ENCODE measurements around the gene CMBL. TPM values are rescaled to one million over a fixed set of nuclear protein-coding genes. Genes with fewer than 3 reads are reported as not detected.

The CMBL gene
- total RNA-seq, 1 experiment from 2014 or later = 43.2 TPM

GRCh38 chr5:10303699-10304170 is 4.0 kb downstream of the CMBL start:
- Histone ChIP-seq H3K36me3 (ENCODE audit: control insufficient read depth, insufficient read depth, low read length) (no peaks in the 10 kb centered on the region), H3K4me3 (ENCODE audit: low read depth in 2 of 2, low read length in 2 of 2) (no peak overlapping the region), H3K27ac (ENCODE audit: low read length) (peak overlapping the region; percentile 26; the same call in 1 of the 2 replicates), H3K9me3 (ENCODE audit: control insufficient read depth, insufficient read depth, low read depth, low read length) (no peaks in the 10 kb centered on the region), H3K27me3 (ENCODE audit: control insufficient read depth, insufficient read depth, low read length) (no peaks in the 10 kb centered on the region), H3K4me1 (ENCODE audit: control insufficient read depth, insufficient read depth, low read length) (peaks cover 45% of the 10 kb centered on the region)
- TF ChIP-seq CTCF (IDR thresholded peaks at IDR 0.05) = no peak
- no peak for TF ChIP-seq SIN3A (IDR thresholded peaks at IDR 0.05; ENCODE audit: borderline replicate concordance, insufficient read depth, low read depth, low read length)
- TF ChIP-seq REST (IDR thresholded peaks at IDR 0.05; ENCODE audit: insufficient read depth in 1 of 2, low read depth in 2 of 2, low read length in 1 of 2) = no peak
- no peak for TF ChIP-seq TCF7L2 (IDR thresholded peaks at IDR 0.05; ENCODE audit: low read depth, low read length)
- TF ChIP-seq POLR2AphosphoS5 (IDR thresholded peaks at IDR 0.05; ENCODE audit: low read depth, low read length) = no peak
- DNase-seq (ENCODE audit: low read depth, low spot score) = no peak
- BruUV-seq (replicated peaks) = no TSS peak
- ChIA-PET POLR2A (interaction anchor here (0.6 to 1.1 kb wide), 2 partner anchors 24 to 54 kb away, joined by 3 to 7 read pairs; no protein-coding TSS in a partner anchor), CTCF (interaction anchor here (1.7 kb wide), 1 partner anchor 20 kb away, joined by 5 read pairs; no protein-coding TSS in a partner anchor)
- intact Hi-C loops (cut with micrococcal nuclease; ENCODE audit: unreplicated experiment) (no loop called here), in situ Hi-C loops (cut with HindIII; ENCODE audit: low pct_unique_long_range_greater_than_20kb, low sequenced_read_pairs) (no loop called here)
- no peak for ATAC-seq

- BruUV-seq (replicated peaks) = no TSS peak
- Histone ChIP-seq H3K27me3 (ENCODE audit: control insufficient read depth, insufficient read depth, low read length) (no peaks in the 10 kb centered on the region), H3K4me1 (ENCODE audit: control insufficient read depth, insufficient read depth, low read length) (peaks cover 43% of the 10 kb centered on the region), H3K4me3 (ENCODE audit: low read depth in 2 of 2, low read length in 2 of 2) (no peak overlapping the region), H3K27ac (ENCODE audit: low read length) (peak overlapping the region; percentile 71), H3K36me3 (ENCODE audit: control insufficient read depth, insufficient read depth, low read length) (no peaks in the 10 kb centered on the region), H3K9me3 (ENCODE audit: control insufficient read depth, insufficient read depth, low read depth, low read length) (no peaks in the 10 kb centered on the region)
- DNase-seq (ENCODE audit: low read depth, low spot score) (no peak), ATAC-seq (no peak)
- in situ Hi-C loops (cut with HindIII; ENCODE audit: low pct_unique_long_range_greater_than_20kb, low sequenced_read_pairs) (no loop called here), intact Hi-C loops (cut with micrococcal nuclease; ENCODE audit: unreplicated experiment) (no loop called here)
- TF ChIP-seq CTCF (IDR thresholded peaks at IDR 0.05) = no peak
- no peak for TF ChIP-seq SIN3A (IDR thresholded peaks at IDR 0.05; ENCODE audit: borderline replicate concordance, insufficient read depth, low read depth, low read length)
- TF ChIP-seq TCF7L2 (IDR thresholded peaks at IDR 0.05; ENCODE audit: low read depth, low read length) = no peak
- no peak for TF ChIP-seq REST (IDR thresholded peaks at IDR 0.05; ENCODE audit: insufficient read depth in 1 of 2, low read depth in 2 of 2, low read length in 1 of 2)
- TF ChIP-seq POLR2AphosphoS5 (IDR thresholded peaks at IDR 0.05; ENCODE audit: low read depth, low read length) = no peak
- POLR2A ChIA-PET = interaction anchor here (0.6 kb wide), 1 partner anchor 24 kb away, joined by 7 read pairs; no protein-coding TSS in a partner anchor
- CTCF ChIA-PET = no interaction called here
These were observed 4.5 kb downstream of the CMBL start for GRCh38 chr5:10303201-10303600.
